Left cardiac atrium (tissue), 4 donors: Measurements from ENCODE around the gene MEGF11. TPM values are rescaled to one million over a fixed set of nuclear protein-coding genes. Genes with fewer than 3 reads are reported as not detected.
"Not testable (repeated sequence)": the region's sequence is repeated elsewhere in the genome, so short reads cannot be mapped to it uniquely, and the experiment has no call there.

ENCODE experiments used
- ATAC-seq, 2 donors: fragments of 200-7000 bp; cut with Tn5 transposase; one replicate each; pipeline ENCODE4 v1.9.1; 2020; ENCODE audit warnings: mild to moderate bottlenecking in 2 of 2, moderate library complexity in 2 of 2
- DNase-seq: peaks from one replicate; pipeline ENCODE4 v3.0.0-alpha.2; 2020
- intact Hi-C, 2 donors: fragments of 100-400 bp; cut with DNase I; formaldehyde crosslinking; loops; one replicate each; pipeline versions ENCODE4 v1.14.1 to v1.15.1; 2022 to 2023
- total RNA-seq, 2 donors: library from RNA; stranded (reverse); fragmentation: NEBNext Ultra II Directional; extraction: Animal tissue kit (Norgen Biotek cat#: 25700); gene quantifications; one replicate each; pipeline ENCODE4 v1.2.1, GENCODE V29; 2021
- donor health status: DM: no; HTN: yes; CAD: no.
- donor health status: DM: no; HTN: yes; CAD: no; lungs with severe emphysema.
- donor health status: DM: yes; HTN: yes; CAD: no.
- donor health status: Dilated cardiomyopathy.

MEGF11 gene
- total RNA-seq, 2 donors from 2014 or later, result not detected

GRCh38 chr15:66284271-66284670, 30.7 kb upstream of the MEGF11 start:
- ATAC-seq (no peak), DNase-seq (no peak)
- intact Hi-C loops, result no loop called here

DNA sequence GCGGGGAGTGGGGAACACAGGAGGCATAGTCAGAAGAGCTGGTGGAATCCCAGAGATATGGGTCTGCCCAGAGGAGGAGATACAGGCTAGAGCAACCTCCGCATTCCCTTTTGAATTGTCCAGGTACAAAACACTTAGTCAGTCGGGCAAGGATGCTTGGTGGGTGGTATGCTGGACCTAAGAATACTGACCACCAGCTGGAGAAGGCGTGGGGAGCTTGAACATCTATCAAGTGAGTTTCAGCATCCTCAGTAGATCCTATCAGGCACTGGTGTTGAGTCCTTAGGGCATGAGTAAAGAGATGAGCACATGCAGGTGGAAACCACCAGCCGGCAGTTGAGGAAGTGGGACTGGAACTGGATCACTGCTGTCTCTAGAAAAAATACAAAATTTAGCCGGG, 25.1 kb upstream of the MEGF11 start:
- ATAC-seq (no peak), DNase-seq (no peak)
- intact Hi-C loops, result no loop called here

DNA sequence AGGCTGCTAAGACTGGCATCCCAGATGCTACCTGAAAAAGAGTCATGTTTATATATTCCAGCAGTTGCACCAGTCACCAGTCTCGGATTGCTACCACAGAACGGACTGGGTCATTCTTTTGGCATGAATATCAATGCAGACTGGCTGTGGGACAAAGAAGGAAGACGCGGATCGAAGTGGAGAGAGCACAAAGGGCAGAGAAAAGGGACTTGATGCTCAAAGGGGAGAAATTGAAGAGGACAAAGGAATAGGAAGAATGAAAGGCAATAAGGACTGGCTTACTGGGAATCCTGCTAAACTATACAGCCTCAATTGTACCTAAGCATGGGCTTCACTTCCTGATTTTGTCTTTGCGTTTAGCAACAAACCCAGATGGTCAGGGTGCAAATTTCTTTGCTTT, 24.5 kb upstream of the MEGF11 start:
- DNase-seq (no peak), ATAC-seq (no peak)
- intact Hi-C loops, result no loop called here

DNA sequence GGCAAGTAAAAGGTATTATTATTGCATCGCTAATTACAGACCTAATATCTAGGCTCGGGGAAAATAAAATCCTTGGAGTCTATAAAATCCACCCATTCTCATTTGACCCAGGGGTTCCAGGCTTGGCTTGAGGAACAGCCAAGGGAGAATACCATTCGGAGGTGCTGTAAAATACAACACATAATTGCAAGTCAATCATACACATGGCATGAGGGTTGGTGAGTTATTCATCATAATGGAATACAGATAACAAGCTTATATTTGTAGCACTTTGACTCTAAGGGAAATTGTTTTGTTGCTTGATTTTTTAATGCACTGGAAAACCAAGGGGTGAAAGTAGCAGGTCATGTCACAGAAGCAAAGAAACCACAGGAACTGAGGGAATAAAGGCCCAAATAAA, 23.0 kb upstream of the MEGF11 start:
- no peak for DNase-seq
- no peak for ATAC-seq
- intact Hi-C loops, result no loop called here

DNA sequence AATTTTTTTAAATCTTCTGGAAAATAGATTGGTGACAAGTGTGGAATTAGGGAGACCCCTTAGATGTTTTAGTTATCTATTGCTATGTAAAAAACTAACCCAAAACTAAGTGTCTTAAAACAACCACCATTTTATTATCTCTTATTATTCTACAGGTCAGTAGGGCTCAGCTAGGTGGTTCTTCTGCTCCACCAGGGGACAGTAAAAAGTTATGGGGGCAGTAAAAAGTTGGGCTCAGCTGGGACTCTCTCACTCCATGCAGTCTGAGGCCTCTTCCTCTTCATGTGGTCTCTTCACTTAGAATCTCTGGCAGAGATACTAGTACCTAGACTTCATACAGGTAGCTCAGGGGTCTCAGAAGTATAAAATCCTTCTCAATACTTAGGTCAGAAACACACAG, 21.8 kb upstream of the MEGF11 start:
- ATAC-seq, result no peak
- intact Hi-C loops, result no loop called here

GRCh38 chr15:66270932-66271331, 17.4 kb upstream of the MEGF11 start:
- ATAC-seq (no peak), DNase-seq (no peak)
- intact Hi-C loops, result no loop called here

More for the DNA sequence above, 21.8 kb upstream of the MEGF11 start:
- DNase-seq, result no peak

- ATAC-seq (peak in 1 of 2 donors; percentile 33), DNase-seq (no peak)
- intact Hi-C loops, result no loop called here
Measured at GRCh38 chr15:66269326-66270090, 16.0 kb upstream of the MEGF11 start.

- DNase-seq (no peak), ATAC-seq (no peak)
- intact Hi-C loops, result no loop called here
Measured at GRCh38 chr15:66264859-66265513, 11.4 kb upstream of the MEGF11 start.

GRCh38 chr15:66262837-66263236, 9.3 kb upstream of the MEGF11 start:
- intact Hi-C loops, ATAC-seq, DNase-seq: not testable (repeated sequence)

DNA sequence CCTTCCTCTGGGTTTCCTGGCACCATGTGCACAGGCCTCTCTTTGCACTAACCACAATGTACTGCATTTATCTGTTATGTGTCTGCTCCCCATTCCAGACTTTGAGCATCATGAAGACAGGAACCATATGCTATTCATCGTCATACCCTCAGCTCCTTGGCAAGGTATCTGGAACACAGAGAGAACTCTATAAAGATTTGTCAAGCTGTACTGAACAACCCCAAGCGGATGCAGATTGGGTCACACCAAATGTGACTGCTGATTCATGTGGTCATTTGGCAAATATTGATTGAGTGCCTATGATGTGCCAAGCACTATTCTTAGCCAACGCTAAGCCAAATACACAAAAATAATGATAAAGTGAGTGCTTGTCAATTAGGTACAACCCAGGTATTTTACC, 7.5 kb upstream of the MEGF11 start:
- no peak for ATAC-seq
- intact Hi-C loops, result no loop called here

GRCh38 chr15:66256692-66257091, 3.1 kb upstream of the MEGF11 start:
- intact Hi-C loops, result no loop called here
- ATAC-seq (no peak), DNase-seq (no peak)

More for the DNA sequence above, 7.5 kb upstream of the MEGF11 start:
- no peak for DNase-seq

- ATAC-seq, result no peak
- DNase-seq, result no peak
- intact Hi-C loops, result no loop called here
Measured at GRCh38 chr15:66254951-66255676, 1.6 kb upstream of the MEGF11 start.

- DNase-seq (no peak), ATAC-seq (no peak)
- intact Hi-C loops, result no loop called here
Measured at GRCh38 chr15:66254089-66254950, 770 bp upstream of the MEGF11 start.

DNA sequence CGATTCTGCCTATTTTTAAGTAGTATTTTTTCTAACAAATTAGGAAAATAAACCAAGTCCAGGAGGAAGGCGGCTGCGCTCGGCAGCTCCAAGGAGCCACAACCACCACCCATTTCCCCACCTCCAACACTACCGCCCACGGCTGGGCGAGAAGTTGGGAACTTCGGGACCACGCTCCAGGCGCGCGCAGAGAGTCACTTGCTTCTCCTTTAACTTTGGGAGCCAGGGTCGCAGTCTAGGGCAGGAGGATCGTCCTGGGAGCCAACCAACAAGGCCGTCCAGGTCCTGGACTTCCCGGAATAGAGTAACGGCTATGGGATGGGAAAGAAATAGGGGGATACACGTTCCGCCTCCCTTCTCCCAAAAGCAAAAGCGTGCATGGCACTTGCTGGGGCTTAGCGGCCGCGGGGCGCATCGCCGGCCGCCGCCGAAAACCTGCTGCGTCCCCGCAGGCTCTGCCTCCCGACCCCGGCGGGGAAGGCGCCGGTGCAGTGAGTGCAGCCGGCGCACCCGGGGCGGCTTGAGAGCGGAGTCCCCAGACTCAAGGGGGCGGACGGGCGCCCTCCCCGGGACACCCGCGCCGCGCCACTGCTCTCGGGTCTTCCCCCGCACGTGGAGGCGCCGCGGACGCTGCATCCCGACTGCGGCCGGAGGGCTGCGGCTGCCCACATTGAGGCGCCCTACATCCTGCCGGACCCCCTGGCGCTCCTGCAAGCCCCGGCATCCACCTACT, 699 bp downstream of the MEGF11 start:
- ATAC-seq (peak; percentile 44 to 48), DNase-seq (no peak)
- intact Hi-C loops, result no loop called here

- ATAC-seq (peak; percentile 83 to 86), DNase-seq (peak; percentile 67)
- intact Hi-C loops, result no loop called here
Measured at GRCh38 chr15:66251790-66252684, 1.5 kb downstream of the MEGF11 start.

- intact Hi-C loops, result no loop called here
- DNase-seq, result no peak
- ATAC-seq, result no peak
Measured at GRCh38 chr15:66251065-66251789, 2.3 kb downstream of the MEGF11 start.

- no peak for DNase-seq
- ATAC-seq, result no peak
- intact Hi-C loops, result no loop called here
Measured at GRCh38 chr15:66249605-66250174, 3.9 kb downstream of the MEGF11 start.
